Measurements from ENCODE around the gene LRP2. TPM values are rescaled to one million over a fixed set of nuclear protein-coding genes. Genes with fewer than 3 reads are reported as not detected.

Gene LRP2
- polyA plus RNA-seq, 1 donor (not counting 4 experiments of a cell fraction or from before 2014, with no cell fraction given) = not detected

- H3K9ac ChIP-seq (ENCODE audit: control insufficient read depth, extremely low read depth, insufficient read depth, low read length) = no peak overlapping the region
- peaks cover 4% of the 10 kb centered on the region for H3K27me3 ChIP-seq (ENCODE audit: control insufficient read depth, extremely low read depth, insufficient read depth, low read length)
- DNase-seq (ENCODE audit: low read depth, low spot score) (no peak), FAIRE-seq (no peak)
- dilution Hi-C loops (cut with MboI; ENCODE audit: extremely low pct_ligation_motif_present, low sequenced_read_pairs) = no loop called here
- no peak overlapping the region for H2AFZ ChIP-seq (ENCODE audit: control insufficient read depth, low read length)
- H3K36me3 ChIP-seq (ENCODE audit: control insufficient read depth in 2 of 2, extremely low read depth in 1 of 2, insufficient read depth in 2 of 2, low read length in 2 of 2) = no peaks in the 10 kb centered on the region
- H3K27ac ChIP-seq (ENCODE audit: control insufficient read depth, insufficient read depth, low read length) = no peak overlapping the region
- H3K79me2 ChIP-seq (ENCODE audit: control insufficient read depth, insufficient read depth, low read length) = no peaks in the 10 kb centered on the region
- no peak overlapping the region for H3K4me2 ChIP-seq (ENCODE audit: control insufficient read depth, extremely low read depth, insufficient read depth, low read depth, low read length)
- H3K4me3 ChIP-seq (ENCODE audit: control insufficient read depth in 2 of 3, extremely low read depth in 1 of 3, insufficient read depth in 2 of 3, low read depth in 1 of 3, low read length in 3 of 3) = no peak overlapping the region
- no peaks in the 10 kb centered on the region for H3K4me1 ChIP-seq (ENCODE audit: control insufficient read depth, extremely low read depth, insufficient read depth, low read length)
- H3K9me3 ChIP-seq (ENCODE audit: control insufficient read depth, low read depth, low read length) = no peaks in the 10 kb centered on the region
- no peak for TF ChIP-seq EZH2 (IDR thresholded peaks at IDR 0.05; ENCODE audit: low read length)
- no peak for TF ChIP-seq CTCF (optimal IDR thresholded peaks at IDR 0.05 in 1 of 3, IDR thresholded peaks at IDR 0.05 in 1 of 3, conservative IDR thresholded peaks at IDR 0.05 in 1 of 3; ENCODE audit: extremely low read depth in 1 of 3, insufficient read depth in 2 of 3, low read length in 3 of 3)
- H3K9me1 ChIP-seq (ENCODE audit: control insufficient read depth, extremely low read depth, insufficient read depth, low read length) = no peaks in the 10 kb centered on the region
- H4K20me1 ChIP-seq (ENCODE audit: control insufficient read depth, extremely low read depth, insufficient read depth, low read length) = no peaks in the 10 kb centered on the region
Observed at GRCh38 chr2:169298007-169298406, 64.3 kb downstream of the LRP2 start.

GRCh38 chr2:169294001-169294675, 68.2 kb downstream of the LRP2 start:
- no peak overlapping the region for H2AFZ ChIP-seq (ENCODE audit: control insufficient read depth, low read length)
- no peak overlapping the region for H3K27ac ChIP-seq (ENCODE audit: control insufficient read depth, insufficient read depth, low read length)
- H3K9ac ChIP-seq (ENCODE audit: control insufficient read depth, extremely low read depth, insufficient read depth, low read length) = no peak overlapping the region
- peaks cover 9% of the 10 kb centered on the region for H3K27me3 ChIP-seq (ENCODE audit: control insufficient read depth, extremely low read depth, insufficient read depth, low read length)
- no peaks in the 10 kb centered on the region for H3K9me3 ChIP-seq (ENCODE audit: control insufficient read depth, low read depth, low read length)
- FAIRE-seq (no peak), DNase-seq (ENCODE audit: low read depth, low spot score) (no peak)
- H4K20me1 ChIP-seq (ENCODE audit: control insufficient read depth, extremely low read depth, insufficient read depth, low read length) = no peaks in the 10 kb centered on the region
- H3K36me3 ChIP-seq (ENCODE audit: control insufficient read depth in 2 of 2, extremely low read depth in 1 of 2, insufficient read depth in 2 of 2, low read length in 2 of 2) = no peaks in the 10 kb centered on the region
- no peaks in the 10 kb centered on the region for H3K4me1 ChIP-seq (ENCODE audit: control insufficient read depth, extremely low read depth, insufficient read depth, low read length)
- no peaks in the 10 kb centered on the region for H3K79me2 ChIP-seq (ENCODE audit: control insufficient read depth, insufficient read depth, low read length)
- no peaks in the 10 kb centered on the region for H3K9me1 ChIP-seq (ENCODE audit: control insufficient read depth, extremely low read depth, insufficient read depth, low read length)
- dilution Hi-C loops (cut with MboI; ENCODE audit: extremely low pct_ligation_motif_present, low sequenced_read_pairs) = no loop called here
- no peak overlapping the region for H3K4me2 ChIP-seq (ENCODE audit: control insufficient read depth, extremely low read depth, insufficient read depth, low read depth, low read length)
- H3K4me3 ChIP-seq (ENCODE audit: control insufficient read depth in 2 of 3, extremely low read depth in 1 of 3, insufficient read depth in 2 of 3, low read depth in 1 of 3, low read length in 3 of 3) = no peak overlapping the region
- no peak for TF ChIP-seq CTCF (optimal IDR thresholded peaks at IDR 0.05 in 1 of 3, IDR thresholded peaks at IDR 0.05 in 1 of 3, conservative IDR thresholded peaks at IDR 0.05 in 1 of 3; ENCODE audit: extremely low read depth in 1 of 3, insufficient read depth in 2 of 3, low read length in 3 of 3)
- TF ChIP-seq EZH2 (IDR thresholded peaks at IDR 0.05; ENCODE audit: low read length) = no peak

Data from keratinocyte (primary cell).